Fibroblast of lung (primary cell): Measurements from ENCODE around the gene ZNF319.

ENCODE experiments used
- EZH2 ChIP-seq: IDR thresholded peaks from 2 replicates; pipeline ENCODE4 v1.5.1; 2012; ENCODE audit warnings: low read length, control low read depth, mild to moderate bottlenecking; ENCODE audit errors: missing control alignments
- TF ChIP-seq, protein P1 (sequence below), 2 donors: IDR thresholded peaks in 1 of 2; conservative IDR thresholded peaks in 1 of 2; 1 replicate in 1 of 2; 2 replicates in 1 of 2; pipeline ENCODE4 v1.5.1; 2011 to 2012; ENCODE audit warnings: low read length in 2 of 2, control low read depth in 1 of 2, inconsistent platforms in 1 of 2, low read depth in 1 of 2, mild to moderate bottlenecking in 1 of 2

DNA sequence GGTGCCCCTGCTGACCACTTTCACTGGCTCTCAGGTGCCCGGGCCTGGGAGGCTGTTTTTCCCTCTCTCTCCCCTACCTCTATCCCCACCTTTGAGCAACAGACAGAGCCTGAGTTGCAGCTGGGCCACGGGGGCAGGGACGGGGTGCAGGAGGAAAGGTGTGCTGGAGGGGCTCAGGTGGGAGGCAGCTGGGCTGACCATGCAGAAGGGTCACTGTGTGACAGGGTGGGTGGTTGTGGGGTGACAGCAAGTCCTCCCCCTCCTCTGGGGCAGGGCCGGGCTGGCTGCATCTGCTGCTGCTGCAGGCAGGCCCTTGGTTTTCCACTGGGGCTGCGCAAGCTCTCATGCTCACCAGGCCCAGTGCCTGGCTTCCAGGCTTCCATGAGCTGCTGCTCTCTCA, 6.6 kb downstream of the ZNF319 start:
- TF ChIP-seq, protein P1, sequence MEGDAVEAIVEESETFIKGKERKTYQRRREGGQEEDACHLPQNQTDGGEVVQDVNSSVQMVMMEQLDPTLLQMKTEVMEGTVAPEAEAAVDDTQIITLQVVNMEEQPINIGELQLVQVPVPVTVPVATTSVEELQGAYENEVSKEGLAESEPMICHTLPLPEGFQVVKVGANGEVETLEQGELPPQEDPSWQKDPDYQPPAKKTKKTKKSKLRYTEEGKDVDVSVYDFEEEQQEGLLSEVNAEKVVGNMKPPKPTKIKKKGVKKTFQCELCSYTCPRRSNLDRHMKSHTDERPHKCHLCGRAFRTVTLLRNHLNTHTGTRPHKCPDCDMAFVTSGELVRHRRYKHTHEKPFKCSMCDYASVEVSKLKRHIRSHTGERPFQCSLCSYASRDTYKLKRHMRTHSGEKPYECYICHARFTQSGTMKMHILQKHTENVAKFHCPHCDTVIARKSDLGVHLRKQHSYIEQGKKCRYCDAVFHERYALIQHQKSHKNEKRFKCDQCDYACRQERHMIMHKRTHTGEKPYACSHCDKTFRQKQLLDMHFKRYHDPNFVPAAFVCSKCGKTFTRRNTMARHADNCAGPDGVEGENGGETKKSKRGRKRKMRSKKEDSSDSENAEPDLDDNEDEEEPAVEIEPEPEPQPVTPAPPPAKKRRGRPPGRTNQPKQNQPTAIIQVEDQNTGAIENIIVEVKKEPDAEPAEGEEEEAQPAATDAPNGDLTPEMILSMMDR (conservative IDR thresholded peaks at IDR 0.05 in 1 of 2, IDR thresholded peaks at IDR 0.05 in 1 of 2; ENCODE audit: low read depth in 1 of 2, low read length in 2 of 2): no peak
- no peak for TF ChIP-seq EZH2
